CD4-positive, alpha-beta T cell (primary cell): ENCODE results near the gene AQP9. TPM values are rescaled to one million over a fixed set of nuclear protein-coding genes. Genes with fewer than 3 reads are reported as not detected.

Experiments
- ATAC-seq: fragments of 200-7000 bp; cut with Tn5 transposase; one replicate; pipeline ENCODE4 v1.10.0; 2022; ENCODE audit warnings: mild to moderate bottlenecking; ENCODE audit not compliant: poor library complexity
- CTCF ChIA-PET: fragments of 350-600 bp; sonication (Branson Sonifier 250); formaldehyde crosslinking; loops from one replicate; lab custom pipeline; 2021; ENCODE audit warnings: antibody characterized with exemption, inconsistent platforms; lab: Charles Lee
- POLR2A ChIA-PET: fragments of 350-600 bp; sonication (Branson Sonifier 250); formaldehyde crosslinking; loops from one replicate; lab custom pipeline; 2021; ENCODE audit warnings: antibody characterized with exemption, inconsistent platforms; lab: Charles Lee
- DNase-seq, 14 experiments: peaks; one replicate each; pipeline ENCODE4 v3.0.0-alpha.2; 2013 to 2020; ENCODE audit warnings: mixed read lengths in 2 of 14
- H3K27ac ChIP-seq, 2 donors: one replicate each; pipeline versions ENCODE4 v1.5.1 to v1.7.0; 2013; ENCODE audit warnings: low read length in 2 of 2, low read depth in 1 of 2, mild to moderate bottlenecking in 1 of 2
- H3K27me3 ChIP-seq, 2 experiments: 1 replicate in 1 of 2; 2 replicates in 1 of 2; pipeline versions ENCODE4 v1.6.1 to v1.7.0; 2013; ENCODE audit warnings: low read length in 2 of 2, control low read depth in 1 of 2, mild to moderate bottlenecking in 1 of 2, moderate library complexity in 1 of 2; ENCODE audit not compliant: insufficient read depth in 2 of 2, control insufficient read depth in 1 of 2
- H3K36me3 ChIP-seq: one replicate; pipeline ENCODE4 v1.6.1; 2013; ENCODE audit warnings: low read length, control low read depth; ENCODE audit not compliant: insufficient read depth
- H3K4me1 ChIP-seq: one replicate; pipeline ENCODE4 v1.6.1; 2013; ENCODE audit warnings: low read length, control low read depth; ENCODE audit not compliant: insufficient read depth
- H3K4me3 ChIP-seq: one replicate; pipeline ENCODE4 v1.5.1; 2013; ENCODE audit warnings: mild to moderate bottlenecking, low read length, moderate library complexity
- H3K9me3 ChIP-seq, 2 experiments: 1 replicate in 1 of 2; 2 replicates in 1 of 2; pipeline versions ENCODE4 v1.6.1 to v1.7.0; 2013; ENCODE audit warnings: low read length in 2 of 2, mild to moderate bottlenecking in 2 of 2, control low read depth in 1 of 2, moderate library complexity in 1 of 2; ENCODE audit not compliant: control insufficient read depth in 1 of 2, insufficient read depth in 1 of 2
- H3K27ac Mint-ChIP-seq: one replicate; pipeline ENCODE4 v1.8.0; 2020; ENCODE audit warnings: mixed read lengths
- H3K27me3 Mint-ChIP-seq: one replicate; pipeline ENCODE4 v1.8.0; 2021; ENCODE audit warnings: mixed read lengths
- H3K36me3 Mint-ChIP-seq: one replicate; pipeline ENCODE4 v1.8.0; 2021; ENCODE audit warnings: low read depth, mixed read lengths
- H3K4me1 Mint-ChIP-seq: one replicate; pipeline ENCODE4 v1.8.0; 2021; ENCODE audit warnings: low read depth, mixed read lengths
- H3K4me3 Mint-ChIP-seq: one replicate; pipeline ENCODE4 v1.8.0; 2020; ENCODE audit warnings: mild to moderate bottlenecking, mixed read lengths
- H3K9me3 Mint-ChIP-seq: one replicate; pipeline ENCODE4 v1.8.0; 2020; ENCODE audit warnings: mixed read lengths
- intact Hi-C, 2 experiments: fragments of 100-400 bp; cut with DNase I in 1 of 2; cut with micrococcal nuclease in 1 of 2; formaldehyde crosslinking; loops; one replicate each; pipeline versions ENCODE4 v1.15.1 to v1.9.0; 2023 to 2025; cut with DNase I, micrococcal nuclease
- total RNA-seq, 174 experiments: library from RNA in 2 of 174; stranded (reverse) in 2 of 174; gene quantifications; one replicate each; pipeline ENCODE4 v1.2.3 and lab custom pipeline; 2021 to 2026
- TF ChIP-seq, protein P1 (sequence below): fragments of 200-600 bp; IDR thresholded peaks from one replicate; pipeline ENCODE4 v1.8.0; 2022; ENCODE audit warnings: antibody characterized with exemption, mild to moderate bottlenecking

The AQP9 gene
- total RNA-seq, 2 experiments from 2014 or later: 0.31 to 0.55 TPM

DNA sequence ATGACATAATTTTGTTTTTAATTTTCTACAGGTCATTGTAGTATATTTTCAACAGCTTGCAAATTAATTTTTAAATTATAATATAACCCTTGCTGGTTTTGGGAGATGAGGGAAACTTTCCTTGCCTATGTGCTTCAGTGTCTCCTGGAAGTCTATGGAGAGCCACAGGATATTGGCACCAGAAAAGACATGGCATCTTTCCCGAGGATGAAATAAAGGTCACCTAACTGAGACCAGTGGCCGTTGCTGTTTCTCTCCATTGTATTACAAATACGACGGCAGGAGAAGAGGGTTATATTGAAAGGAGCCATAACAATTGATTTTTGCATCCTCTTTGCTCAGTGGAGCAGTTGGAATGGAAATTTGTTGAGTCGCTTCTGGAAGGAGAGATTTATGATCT lies 19.9 kb upstream of the AQP9 start:
- Mint-ChIP-seq H3K4me1 (no peaks in the 10 kb centered on the region), H3K36me3 (no peaks in the 10 kb centered on the region), H3K27ac (no peak overlapping the region), H3K4me3 (no peak overlapping the region), H3K27me3 (peaks cover 20% of the 10 kb centered on the region), H3K9me3 (no peaks in the 10 kb centered on the region)
- no peaks in the 10 kb centered on the region for H3K36me3 ChIP-seq
- H3K9me3 ChIP-seq: no peaks in the 10 kb centered on the region
- ATAC-seq (no peak), DNase-seq (no peak)
- H3K27me3 ChIP-seq: peaks cover 2 to 13% of the 10 kb centered on the region in 2 experiments
- no peaks in the 10 kb centered on the region for H3K4me1 ChIP-seq
- ChIA-PET POLR2A (no interaction called here), CTCF (no interaction called here)
- intact Hi-C loops: no loop called here
- no peak overlapping the region for H3K27ac ChIP-seq
- no peak overlapping the region for H3K4me3 ChIP-seq
- TF ChIP-seq, protein P1, sequence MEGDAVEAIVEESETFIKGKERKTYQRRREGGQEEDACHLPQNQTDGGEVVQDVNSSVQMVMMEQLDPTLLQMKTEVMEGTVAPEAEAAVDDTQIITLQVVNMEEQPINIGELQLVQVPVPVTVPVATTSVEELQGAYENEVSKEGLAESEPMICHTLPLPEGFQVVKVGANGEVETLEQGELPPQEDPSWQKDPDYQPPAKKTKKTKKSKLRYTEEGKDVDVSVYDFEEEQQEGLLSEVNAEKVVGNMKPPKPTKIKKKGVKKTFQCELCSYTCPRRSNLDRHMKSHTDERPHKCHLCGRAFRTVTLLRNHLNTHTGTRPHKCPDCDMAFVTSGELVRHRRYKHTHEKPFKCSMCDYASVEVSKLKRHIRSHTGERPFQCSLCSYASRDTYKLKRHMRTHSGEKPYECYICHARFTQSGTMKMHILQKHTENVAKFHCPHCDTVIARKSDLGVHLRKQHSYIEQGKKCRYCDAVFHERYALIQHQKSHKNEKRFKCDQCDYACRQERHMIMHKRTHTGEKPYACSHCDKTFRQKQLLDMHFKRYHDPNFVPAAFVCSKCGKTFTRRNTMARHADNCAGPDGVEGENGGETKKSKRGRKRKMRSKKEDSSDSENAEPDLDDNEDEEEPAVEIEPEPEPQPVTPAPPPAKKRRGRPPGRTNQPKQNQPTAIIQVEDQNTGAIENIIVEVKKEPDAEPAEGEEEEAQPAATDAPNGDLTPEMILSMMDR: no peak

DNA sequence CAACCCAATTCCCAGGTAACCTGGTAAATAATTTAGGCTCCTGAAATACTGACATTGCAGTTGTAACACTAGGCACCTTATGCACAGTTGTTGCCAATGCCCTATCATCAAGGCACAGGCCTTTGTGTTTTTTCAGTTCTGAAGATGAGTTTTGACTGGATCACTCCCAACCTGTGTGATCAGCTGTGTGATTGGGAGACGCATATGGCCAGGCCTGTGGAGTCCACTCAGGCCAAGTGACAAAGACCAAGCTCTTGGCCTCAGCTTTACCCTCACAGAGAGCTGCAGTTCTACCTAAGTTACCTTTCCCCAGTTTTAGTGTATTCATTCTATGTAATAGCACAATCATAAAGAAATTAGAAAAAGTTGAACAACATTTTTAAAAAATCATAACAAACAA lies 19.2 kb upstream of the AQP9 start:
- H3K4me3 Mint-ChIP-seq: no peak overlapping the region
- H3K27ac Mint-ChIP-seq: no peak overlapping the region
- Histone ChIP-seq H3K36me3 (no peaks in the 10 kb centered on the region), H3K27ac (no peak overlapping the region), H3K27me3 (peaks cover under 1 to 13% of the 10 kb centered on the region in 2 experiments), H3K9me3 (no peaks in the 10 kb centered on the region), H3K4me3 (no peak overlapping the region), H3K4me1 (no peaks in the 10 kb centered on the region)
- ChIA-PET POLR2A (no interaction called here), CTCF (no interaction called here)
- no peak for ATAC-seq
- H3K9me3 Mint-ChIP-seq: no peaks in the 10 kb centered on the region
- TF ChIP-seq, protein P1: no peak
- intact Hi-C loops: no loop called here
- DNase-seq: no peak
- H3K36me3 Mint-ChIP-seq: no peaks in the 10 kb centered on the region
- no peaks in the 10 kb centered on the region for H3K4me1 Mint-ChIP-seq
- peaks cover 22% of the 10 kb centered on the region for H3K27me3 Mint-ChIP-seq

DNA sequence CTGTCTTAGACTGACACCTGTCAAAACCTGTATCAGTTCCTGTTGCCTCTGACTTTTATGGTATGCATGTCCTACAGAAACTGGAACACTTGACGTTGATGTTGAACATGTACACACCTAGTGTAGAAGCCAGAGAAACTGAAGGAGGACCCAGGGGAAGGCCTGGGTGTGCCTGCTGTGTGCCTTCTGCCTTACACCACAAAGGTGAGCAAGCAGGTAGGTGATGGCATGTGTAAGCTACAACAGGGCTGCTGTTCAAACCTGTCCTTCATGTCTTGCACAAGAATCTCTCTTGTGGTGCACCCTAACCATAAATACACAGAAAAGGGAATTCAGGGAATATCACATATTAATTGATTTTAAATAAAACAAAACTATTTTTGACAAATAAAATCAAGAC lies 13.6 kb upstream of the AQP9 start:
- H3K36me3 ChIP-seq: no peaks in the 10 kb centered on the region
- H3K4me3 ChIP-seq: no peak overlapping the region
- intact Hi-C loops: no loop called here
- H3K27ac ChIP-seq: no peak overlapping the region
- peaks cover 3 to 12% of the 10 kb centered on the region in 2 experiments for H3K9me3 ChIP-seq
- Mint-ChIP-seq H3K27ac (no peak overlapping the region), H3K9me3 (peaks cover 5% of the 10 kb centered on the region), H3K4me3 (no peak overlapping the region), H3K27me3 (peaks cover 29% of the 10 kb centered on the region), H3K4me1 (no peaks in the 10 kb centered on the region), H3K36me3 (no peaks in the 10 kb centered on the region)
- ChIA-PET POLR2A (no interaction called here), CTCF (no interaction called here)
- no peaks in the 10 kb centered on the region for H3K4me1 ChIP-seq
- TF ChIP-seq, protein P1: no peak
- peaks cover 7 to 13% of the 10 kb centered on the region in 2 experiments for H3K27me3 ChIP-seq
- DNase-seq (no peak), ATAC-seq (no peak)
